ENCODE data around the gene COMMD1. TPM values are rescaled to one million over a fixed set of nuclear protein-coding genes. Genes with fewer than 3 reads are reported as not detected.

The COMMD1 gene
- polyA plus RNA-seq, 1 experiment, result 44.6 TPM

DNA sequence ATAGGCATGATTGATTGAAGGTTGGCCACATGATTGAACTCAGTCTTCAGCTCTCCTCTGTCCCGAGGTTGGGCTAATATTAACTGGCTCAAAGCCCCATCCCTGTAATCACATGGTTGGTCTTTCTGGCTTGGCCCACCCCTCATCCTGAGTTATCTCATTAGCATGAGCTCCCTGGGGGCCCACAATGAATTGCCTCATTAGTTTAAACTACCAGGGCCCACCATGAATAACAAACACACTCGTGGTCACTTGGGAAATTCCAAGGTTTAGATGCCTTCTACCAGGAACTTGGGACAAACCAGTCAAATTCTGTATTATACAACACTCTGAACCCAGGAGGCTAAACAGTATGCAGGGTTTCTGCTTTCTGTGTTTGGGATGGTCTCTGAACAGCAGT, 168.8 kb downstream of the COMMD1 start:
- Histone ChIP-seq H3K27me3 (ENCODE audit: control insufficient read depth, insufficient read depth, low read length) (no peaks in the 10 kb centered on the region), H3K36me3 (ENCODE audit: control insufficient read depth, insufficient read depth, low read length) (no peaks in the 10 kb centered on the region), H3K4me3 (ENCODE audit: low read depth, low read length) (no peak overlapping the region)
- ChIA-PET POLR2A (no interaction called here), CTCF (no interaction called here)
- TF ChIP-seq, protein P1, sequence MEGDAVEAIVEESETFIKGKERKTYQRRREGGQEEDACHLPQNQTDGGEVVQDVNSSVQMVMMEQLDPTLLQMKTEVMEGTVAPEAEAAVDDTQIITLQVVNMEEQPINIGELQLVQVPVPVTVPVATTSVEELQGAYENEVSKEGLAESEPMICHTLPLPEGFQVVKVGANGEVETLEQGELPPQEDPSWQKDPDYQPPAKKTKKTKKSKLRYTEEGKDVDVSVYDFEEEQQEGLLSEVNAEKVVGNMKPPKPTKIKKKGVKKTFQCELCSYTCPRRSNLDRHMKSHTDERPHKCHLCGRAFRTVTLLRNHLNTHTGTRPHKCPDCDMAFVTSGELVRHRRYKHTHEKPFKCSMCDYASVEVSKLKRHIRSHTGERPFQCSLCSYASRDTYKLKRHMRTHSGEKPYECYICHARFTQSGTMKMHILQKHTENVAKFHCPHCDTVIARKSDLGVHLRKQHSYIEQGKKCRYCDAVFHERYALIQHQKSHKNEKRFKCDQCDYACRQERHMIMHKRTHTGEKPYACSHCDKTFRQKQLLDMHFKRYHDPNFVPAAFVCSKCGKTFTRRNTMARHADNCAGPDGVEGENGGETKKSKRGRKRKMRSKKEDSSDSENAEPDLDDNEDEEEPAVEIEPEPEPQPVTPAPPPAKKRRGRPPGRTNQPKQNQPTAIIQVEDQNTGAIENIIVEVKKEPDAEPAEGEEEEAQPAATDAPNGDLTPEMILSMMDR (IDR thresholded peaks at IDR 0.05; ENCODE audit: insufficient read depth, low read depth, low read length), result no peak
- no peak for DNase-seq (ENCODE audit: low read depth)

- TF ChIP-seq, protein P1 (IDR thresholded peaks at IDR 0.05; ENCODE audit: insufficient read depth, low read depth, low read length), result no peak
- no peaks in the 10 kb centered on the region for H3K27me3 ChIP-seq (ENCODE audit: control insufficient read depth, insufficient read depth, low read length)
- CTCF ChIA-PET, result no interaction called here
These were observed 171.6 kb downstream of the COMMD1 start for GRCh38 chr2:62076980-62077638.

DNA sequence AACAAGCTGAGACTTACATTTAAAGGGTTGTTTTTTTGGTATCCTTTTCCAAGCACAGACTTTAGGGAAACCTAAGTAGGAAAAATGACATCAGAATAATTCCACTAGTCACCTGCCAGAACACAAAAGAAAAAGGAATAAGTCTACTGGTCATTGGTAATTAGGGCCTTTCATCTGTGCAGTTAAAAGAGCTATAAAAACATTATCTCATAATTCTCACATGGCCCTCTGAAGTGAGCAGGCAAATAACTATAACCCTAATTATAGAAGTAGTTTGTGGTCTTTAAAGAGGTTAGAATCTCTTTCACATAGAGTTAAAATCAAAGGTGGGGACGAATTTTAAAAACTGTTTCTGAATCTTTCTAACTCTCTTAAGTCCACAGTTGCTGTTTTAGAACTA, 179.3 kb downstream of the COMMD1 start:
- CTCF ChIA-PET, result no interaction called here
- H3K4me3 ChIP-seq (ENCODE audit: low read depth, low read length), result no peak overlapping the region
- POLR2A ChIA-PET, result no interaction called here
- H3K27me3 ChIP-seq (ENCODE audit: control insufficient read depth, insufficient read depth, low read length), result no peaks in the 10 kb centered on the region
- TF ChIP-seq, protein P1 (IDR thresholded peaks at IDR 0.05; ENCODE audit: insufficient read depth, low read depth, low read length), result no peak
- DNase-seq (ENCODE audit: low read depth), result no peak
- H3K36me3 ChIP-seq (ENCODE audit: control insufficient read depth, insufficient read depth, low read length), result no peaks in the 10 kb centered on the region

More at GRCh38 chr2:62076980-62077638, 171.6 kb downstream of the COMMD1 start:
- Histone ChIP-seq H3K4me3 (ENCODE audit: low read depth, low read length) (no peak overlapping the region), H3K36me3 (ENCODE audit: control insufficient read depth, insufficient read depth, low read length) (no peaks in the 10 kb centered on the region)
- POLR2A ChIA-PET, result no interaction called here
- DNase-seq (ENCODE audit: low read depth), result no peak

DNA sequence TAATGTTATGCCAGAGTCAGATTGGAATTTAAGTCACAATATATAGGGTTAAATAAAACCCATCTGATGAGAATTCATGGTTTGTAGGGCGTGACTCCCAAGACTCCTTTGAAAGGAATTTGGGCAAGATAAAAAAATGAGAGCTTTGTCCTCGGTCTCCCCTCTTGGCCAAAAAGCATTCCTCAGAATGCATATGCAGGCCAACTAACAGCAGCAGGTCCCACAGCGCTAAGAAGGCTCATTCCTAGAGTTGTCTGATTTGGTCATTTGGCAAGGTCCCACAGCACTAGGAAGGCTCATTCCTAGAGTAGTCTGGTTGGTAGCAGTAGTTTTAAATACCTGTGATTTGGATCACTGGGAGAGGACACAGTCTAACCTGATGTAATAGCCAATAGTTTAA, 184.2 kb downstream of the COMMD1 start:
- TF ChIP-seq, protein P1 (IDR thresholded peaks at IDR 0.05; ENCODE audit: insufficient read depth, low read depth, low read length), result no peak
- H3K27me3 ChIP-seq (ENCODE audit: control insufficient read depth, insufficient read depth, low read length), result no peaks in the 10 kb centered on the region
- H3K36me3 ChIP-seq (ENCODE audit: control insufficient read depth, insufficient read depth, low read length), result no peaks in the 10 kb centered on the region
- no peak for DNase-seq (ENCODE audit: low read depth)
- ChIA-PET CTCF (no interaction called here), POLR2A (no interaction called here)
- H3K4me3 ChIP-seq (ENCODE audit: low read depth, low read length), result no peak overlapping the region

- Histone ChIP-seq H3K27me3 (ENCODE audit: control insufficient read depth, insufficient read depth, low read length) (no peaks in the 10 kb centered on the region), H3K4me3 (ENCODE audit: low read depth, low read length) (no peak overlapping the region), H3K36me3 (ENCODE audit: control insufficient read depth, insufficient read depth, low read length) (no peaks in the 10 kb centered on the region)
- POLR2A ChIA-PET, result no interaction called here
- TF ChIP-seq, protein P1 (IDR thresholded peaks at IDR 0.05; ENCODE audit: insufficient read depth, low read depth, low read length), result no peak
- DNase-seq (ENCODE audit: low read depth), result no peak
- CTCF ChIA-PET, result no interaction called here
These were observed 186.0 kb downstream of the COMMD1 start for GRCh38 chr2:62091471-62091870.

All from BJ (cell line).